Keratinocyte (primary cell): ENCODE measurements around the gene PLAC1.

Source experiments
- CTCF ChIP-seq, 3 experiments: IDR thresholded peaks in 1 of 3; conservative IDR thresholded peaks in 1 of 3; optimal IDR thresholded peaks in 1 of 3; 2 replicates in 2 of 3; 3 replicates in 1 of 3; pipeline versions ENCODE3 to v1.5.1; 2011; ENCODE audit warnings: low read length in 3 of 3, mild to moderate bottlenecking in 3 of 3, moderate library complexity in 2 of 3, control low read depth in 1 of 3, inconsistent platforms in 1 of 3; ENCODE audit not compliant: insufficient read depth in 2 of 3; ENCODE audit errors: extremely low read depth in 1 of 3
- EZH2 ChIP-seq: IDR thresholded peaks from one replicate; pipeline ENCODE4 v1.6.1; 2012; ENCODE audit warnings: inconsistent platforms, mild to moderate bottlenecking, low read length, moderate library complexity

GRCh38 chrX:134613396-134613795 lies 44.9 kb downstream of the PLAC1 start:
- TF ChIP-seq CTCF (optimal IDR thresholded peaks at IDR 0.05 in 1 of 3, IDR thresholded peaks at IDR 0.05 in 1 of 3, conservative IDR thresholded peaks at IDR 0.05 in 1 of 3; ENCODE audit: extremely low read depth in 1 of 3, insufficient read depth in 2 of 3, low read length in 3 of 3), result no peak
- TF ChIP-seq EZH2, result no peak
